WTC11 (cell line): ENCODE measurements around the gene ZNF165. TPM values are rescaled to one million over a fixed set of nuclear protein-coding genes. Genes with fewer than 3 reads are reported as not detected.
A peak's percentile ranks its signal among the peaks of the same experiment; 100 is the strongest.

ENCODE experiments used
- ATAC-seq: fragments of 200-7000 bp; cut with Tn5 transposase; 2 replicates; pipeline ENCODE4 v1.10.0; 2021; ENCODE audit warnings: mild to moderate bottlenecking, moderate library complexity
- CTCF ChIA-PET: fragments of 300-600 bp; sonication (Branson Sonifier 250); formaldehyde crosslinking; loops from one replicate; lab custom pipeline; 2021; ENCODE audit warnings: antibody characterized with exemption; lab: Charles Lee
- POLR2A ChIA-PET: fragments of 350-600 bp; sonication (Branson Sonifier 250); formaldehyde crosslinking; loops from one replicate; lab custom pipeline; 2021; ENCODE audit warnings: antibody characterized with exemption; lab: Charles Lee
- DNase-seq: peaks from one replicate; pipeline ENCODE4 v3.0.0; 2021; ENCODE audit warnings: low spot score
- H3K27ac Mint-ChIP-seq: 2 replicates; pipeline ENCODE4 v1.8.0; 2021; ENCODE audit warnings: mixed read lengths
- H3K27me3 Mint-ChIP-seq: 2 replicates; pipeline ENCODE4 v1.8.0; 2021; ENCODE audit warnings: low read depth, mild to moderate bottlenecking, moderate library complexity, mixed read lengths
- H3K36me3 Mint-ChIP-seq: 2 replicates; pipeline ENCODE4 v1.8.0; 2021; ENCODE audit warnings: mixed read lengths
- H3K4me1 Mint-ChIP-seq: 2 replicates; pipeline ENCODE4 v1.8.0; 2022; ENCODE audit warnings: mixed read lengths
- H3K4me3 Mint-ChIP-seq: 2 replicates; pipeline ENCODE4 v1.8.0; 2021; ENCODE audit warnings: mild to moderate bottlenecking, moderate library complexity, mixed read lengths
- H3K9me3 Mint-ChIP-seq: 2 replicates; pipeline ENCODE4 v1.8.0; 2021; ENCODE audit warnings: mixed read lengths
- AR ChIP-seq: fragments of 250-450 bp; sonication (Bioruptor Pico); IDR thresholded peaks from 2 replicates; pipeline ENCODE4 v1.9.0; 2021; ENCODE audit warnings: mild to moderate bottlenecking
- ATF6 ChIP-seq: sonication (generic); formaldehyde crosslinking; IDR thresholded peaks from 2 replicates; pipeline ENCODE4 v1.8.1; 2023; ENCODE audit warnings: mild to moderate bottlenecking, missing genetic modification reagents
- CBFB ChIP-seq: sonication (generic); formaldehyde crosslinking; IDR thresholded peaks from 2 replicates; pipeline ENCODE4 v1.8.1; 2022; ENCODE audit warnings: mild to moderate bottlenecking, low read depth, missing genetic modification reagents
- CTCF ChIP-seq: fragments of 200-600 bp; IDR thresholded peaks from 2 replicates; pipeline ENCODE4 v1.8.0; 2022; ENCODE audit warnings: antibody characterized with exemption
- E2F4 ChIP-seq: sonication (generic); formaldehyde crosslinking; IDR thresholded peaks from 2 replicates; pipeline ENCODE4 v1.8.1; 2022; ENCODE audit warnings: low read depth, mild to moderate bottlenecking, moderate library complexity, missing genetic modification reagents, borderline replicate concordance
- ERG ChIP-seq: fragments of 250-450 bp; sonication (Bioruptor Pico); IDR thresholded peaks from 2 replicates; pipeline ENCODE4 v1.8.0; 2021; ENCODE audit warnings: mild to moderate bottlenecking
- ESRRA ChIP-seq: sonication (generic); formaldehyde crosslinking; IDR thresholded peaks from 2 replicates; pipeline ENCODE4 v1.8.1; 2022; ENCODE audit warnings: mild to moderate bottlenecking, missing genetic modification reagents, borderline replicate concordance
- FOXJ3 ChIP-seq: sonication (generic); formaldehyde crosslinking; IDR thresholded peaks from 2 replicates; pipeline ENCODE4 v1.9.0; 2021; ENCODE audit warnings: missing genetic modification reagents, mild to moderate bottlenecking, borderline replicate concordance
- FOXK1 ChIP-seq: sonication (generic); formaldehyde crosslinking; IDR thresholded peaks from 2 replicates; pipeline ENCODE4 v1.8.0; 2022; ENCODE audit warnings: mild to moderate bottlenecking, moderate library complexity, missing genetic modification reagents
- HMGXB4 ChIP-seq: sonication (generic); formaldehyde crosslinking; IDR thresholded peaks from 2 replicates; pipeline ENCODE4 v1.8.1; 2023; ENCODE audit warnings: mild to moderate bottlenecking, moderate library complexity, missing genetic modification reagents
- NFYB ChIP-seq: sonication (generic); formaldehyde crosslinking; conservative IDR thresholded peaks from 2 replicates; pipeline ENCODE4 v1.8.0; 2022; ENCODE audit warnings: low read depth, missing genetic modification reagents
- SMAD4 ChIP-seq: sonication (generic); formaldehyde crosslinking; IDR thresholded peaks from 2 replicates; pipeline ENCODE4 v1.8.0; 2022; ENCODE audit warnings: mild to moderate bottlenecking, missing genetic modification reagents
- SOX15 ChIP-seq: fragments of 250-450 bp; sonication (Bioruptor Pico); IDR thresholded peaks from 2 replicates; pipeline ENCODE4 v1.9.0; 2021; ENCODE audit warnings: mild to moderate bottlenecking
- USF1 ChIP-seq: sonication (generic); formaldehyde crosslinking; IDR thresholded peaks from 2 replicates; pipeline ENCODE4 v1.8.0; 2022; ENCODE audit warnings: mild to moderate bottlenecking, missing genetic modification reagents
- ZBTB43 ChIP-seq: sonication (generic); formaldehyde crosslinking; IDR thresholded peaks from 2 replicates; pipeline ENCODE4 v1.8.1; 2023; ENCODE audit warnings: mild to moderate bottlenecking, missing genetic modification reagents
- ZMAT4 ChIP-seq: fragments of 250-450 bp; sonication (Bioruptor Pico); IDR thresholded peaks from 2 replicates; pipeline ENCODE4 v1.9.0; 2021; ENCODE audit warnings: mild to moderate bottlenecking
- ZNF423 ChIP-seq: fragments of 250-450 bp; sonication (Bioruptor Pico); IDR thresholded peaks from 2 replicates; pipeline ENCODE4 v2.1.2; 2022; ENCODE audit warnings: mild to moderate bottlenecking, moderate library complexity
- total RNA-seq: library from RNA; stranded (reverse); gene quantifications from 3 replicates; pipeline ENCODE4 v1.2.3, GENCODE V29; 2021

The ZNF165 gene
- total RNA-seq, 1 experiment from 2014 or later = 8.0 TPM

- TF ChIP-seq CTCF = no peak
- no peak for TF ChIP-seq FOXJ3
- TF ChIP-seq ZNF423 (CRISPR knock-in tag) = no peak
- no peak for TF ChIP-seq USF1 (CRISPR knock-in tag)
- TF ChIP-seq ATF6 (CRISPR knock-in tag) = no peak
- no peak for TF ChIP-seq ERG
- no peak for TF ChIP-seq SMAD4 (CRISPR knock-in tag)
- TF ChIP-seq E2F4 (CRISPR knock-in tag) = no peak
- TF ChIP-seq FOXK1 (CRISPR knock-in tag) = peak; percentile 70; the same call in 1 of the 2 replicates
- TF ChIP-seq ESRRA (CRISPR knock-in tag) = no peak
- no peak for TF ChIP-seq ZMAT4 (CRISPR knock-in tag)
- no peak for TF ChIP-seq HMGXB4 (CRISPR knock-in tag)
- TF ChIP-seq SOX15 (CRISPR knock-in tag) = no peak
- TF ChIP-seq NFYB = no peak
Measured at GRCh38 chr6:28136585-28137504, 56.5 kb downstream of the ZNF165 start (continued).

GRCh38 chr6:28137505-28137981 lies 57.2 kb downstream of the ZNF165 start:
- Mint-ChIP-seq H3K4me3 (peak overlapping the region; percentile 95), H3K27ac (peak overlapping the region; percentile 91), H3K36me3 (no peaks in the 10 kb centered on the region; the same call in 1 of the 2 replicates), H3K4me1 (peaks cover 21% of the 10 kb centered on the region), H3K27me3 (peaks cover 34% of the 10 kb centered on the region), H3K9me3 (no peaks in the 10 kb centered on the region)
- ChIA-PET CTCF (interaction anchor here (2.0 to 2.3 kb wide), 2 partner anchors 33 to 218 kb away, joined by 7 to 15 read pairs; no protein-coding TSS in a partner anchor), POLR2A (interaction anchor here (0.8 to 1.3 kb wide), 4 partner anchors 12 to 247 kb away, joined by 3 to 12 read pairs (median 3); a partner anchor contains a TSS)
- ATAC-seq = no peak
- DNase-seq = no peak
- no peak for TF ChIP-seq CBFB (CRISPR knock-in tag)
- TF ChIP-seq CTCF = no peak
- no peak for TF ChIP-seq FOXK1 (CRISPR knock-in tag)
- no peak for TF ChIP-seq AR (CRISPR knock-in tag)
- no peak for TF ChIP-seq ZBTB43
- no peak for TF ChIP-seq ESRRA (CRISPR knock-in tag)
